GM18951 (cell line): ENCODE results near the gene EPHA5.

Source experiments
- POLR2A ChIP-seq: IDR thresholded peaks from 4 replicates; pipeline ENCODE4 v1.6.1; 2011; ENCODE audit warnings: mild to moderate bottlenecking; ENCODE audit not compliant: insufficient read length, insufficient read depth; ENCODE audit errors: extremely low read depth
- in situ Hi-C: fragments of 300-500 bp; cut with MboI; formaldehyde crosslinking; loops from one replicate; pipeline ENCODE4 v1.12.0; 2022; ENCODE audit warnings: low sequenced_read_pairs, mixed read lengths, inconsistent platforms; ENCODE audit not compliant: unreplicated experiment

Gene EPHA5

DNA sequence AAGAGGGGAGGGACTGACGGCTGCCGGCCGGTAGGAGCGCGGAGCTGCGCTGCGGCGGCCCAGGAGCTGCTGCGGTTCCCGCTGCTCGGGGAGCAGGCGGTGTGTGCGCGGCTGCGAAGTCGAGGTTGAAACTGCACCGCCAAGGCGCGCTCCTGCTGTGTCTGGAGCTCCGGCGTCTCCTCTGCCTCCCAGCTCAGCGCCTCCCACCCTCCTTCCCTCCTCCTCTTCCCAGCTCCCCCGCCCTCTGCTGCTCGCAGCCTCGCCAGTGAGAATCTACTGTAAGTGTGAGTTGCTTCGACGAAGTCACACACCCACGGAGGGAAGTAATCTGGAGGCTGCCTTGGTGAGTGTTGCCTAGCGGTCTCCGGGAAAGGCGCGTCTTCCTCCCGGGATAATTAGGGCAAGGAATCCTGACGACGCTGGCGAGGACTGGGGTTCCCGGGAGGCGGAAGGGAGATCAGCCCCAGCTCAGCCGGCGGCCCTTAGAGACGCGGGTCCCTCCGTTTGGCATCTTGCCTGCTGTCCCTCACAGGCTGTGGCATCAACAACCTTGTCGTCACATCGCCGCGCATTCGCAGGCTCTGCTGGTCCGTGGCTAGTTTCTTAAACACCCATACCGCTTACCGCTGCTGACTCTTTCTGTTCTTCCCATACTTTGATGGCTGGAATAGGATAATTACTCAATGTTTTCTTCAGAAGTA, at the start of gene EPHA5:
EPHA5 (minus strand) TSS at position 159 of the 701 bp plus-strand sequence. CDS start 747 bp downstream, outside the sequence.
- in situ Hi-C loops = no loop called here
- TF ChIP-seq POLR2A = no peak

DNA sequence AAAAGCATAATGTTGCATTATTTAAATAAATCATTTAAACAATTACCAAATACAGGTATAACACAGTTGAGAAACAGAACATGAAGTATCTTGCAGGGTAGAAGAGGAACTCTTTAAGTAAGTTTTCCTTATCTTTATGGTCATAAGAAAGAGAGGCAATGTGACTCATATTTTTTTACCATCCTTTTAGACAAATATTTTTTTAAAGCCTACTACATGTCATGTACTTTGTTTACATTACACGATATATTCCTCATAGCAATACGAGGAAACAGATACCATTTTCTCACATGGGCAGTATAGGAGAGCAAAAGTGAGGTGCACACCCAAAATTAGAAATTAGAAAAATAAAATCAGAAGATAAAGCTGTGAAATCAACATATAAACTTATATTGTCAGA, 49.3 kb upstream of the EPHA5 start:
- in situ Hi-C loops = no loop called here

DNA sequence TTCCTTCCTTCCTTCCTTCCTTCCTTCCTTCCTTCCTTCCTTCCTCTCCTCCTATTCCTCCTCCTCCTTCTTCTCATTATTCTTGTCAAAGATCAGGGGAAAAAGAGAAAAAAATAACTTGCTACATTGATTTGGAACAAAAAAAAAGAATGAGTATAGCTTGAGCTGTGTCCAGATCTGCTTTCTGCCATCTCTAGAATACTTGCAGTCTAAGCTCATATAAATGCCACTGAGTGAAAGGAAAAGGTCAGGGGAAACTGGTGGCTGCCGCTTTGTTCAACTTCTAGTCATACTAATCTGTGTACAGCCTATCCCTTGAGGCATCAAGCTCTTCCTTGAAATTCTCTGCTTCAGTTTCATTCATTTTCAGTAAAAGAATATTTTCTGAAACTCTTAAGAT, 28.3 kb upstream of the EPHA5 start:
- in situ Hi-C loops = no loop called here
- TF ChIP-seq POLR2A = no peak

More for the DNA sequence above, 49.3 kb upstream of the EPHA5 start:
- TF ChIP-seq POLR2A = no peak

DNA sequence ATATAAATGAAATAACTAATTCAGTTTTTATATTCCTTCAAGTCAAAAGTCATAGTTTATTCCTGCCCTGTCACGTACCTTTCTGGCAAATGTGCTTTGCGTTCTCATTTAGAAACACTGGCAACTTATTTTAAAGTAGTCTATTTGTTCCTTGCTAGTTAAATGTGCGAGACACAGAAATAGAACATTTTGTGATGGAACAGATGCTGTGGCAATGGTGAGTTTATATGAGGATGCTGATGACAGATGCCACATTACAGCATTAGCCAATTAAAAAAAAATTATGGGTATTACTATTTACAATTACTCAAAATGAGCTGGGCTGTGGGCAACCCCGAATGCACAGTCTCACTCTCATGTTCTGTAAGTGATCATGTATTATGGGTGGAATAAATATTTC, 26.1 kb upstream of the EPHA5 start:
- no peak for TF ChIP-seq POLR2A
- in situ Hi-C loops = no loop called here

DNA sequence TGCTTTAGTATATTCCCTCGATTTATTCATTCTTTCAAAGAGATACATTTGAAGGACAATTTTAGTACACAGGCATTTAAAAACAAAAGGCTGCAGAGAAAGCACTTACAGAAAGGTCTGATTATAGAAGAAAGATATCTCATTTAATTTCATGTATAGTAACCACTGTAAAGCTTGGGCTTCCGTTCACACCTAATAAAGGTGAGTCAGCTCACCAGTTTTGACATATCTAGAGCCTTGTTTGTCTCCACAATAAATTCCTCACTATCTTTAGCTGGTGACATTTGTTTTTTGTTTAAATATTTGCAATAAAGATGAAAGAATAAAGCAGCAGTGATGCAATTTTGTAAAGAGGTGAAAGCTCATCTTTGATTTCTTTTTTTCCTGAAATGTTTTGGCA, 1.1 kb upstream of the EPHA5 start:
- no peak for TF ChIP-seq POLR2A
- in situ Hi-C loops = no loop called here

DNA sequence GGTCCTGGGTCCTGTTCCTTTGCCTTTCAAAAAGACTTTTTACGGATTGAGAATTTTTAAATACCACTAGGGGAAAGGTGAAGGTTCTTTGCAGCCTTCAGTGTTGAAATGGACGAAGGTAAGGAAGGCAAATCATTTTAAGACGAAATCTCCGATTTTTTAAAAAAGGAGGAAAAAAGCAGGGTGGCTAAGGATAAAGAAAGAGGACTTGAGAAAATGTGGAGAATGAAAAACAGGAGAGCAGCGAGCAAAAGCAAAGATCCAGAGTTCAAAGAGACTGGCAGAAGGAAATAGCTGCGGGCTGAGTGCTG, 314 bp downstream of the EPHA5 start:
- no peak for TF ChIP-seq POLR2A

DNA sequence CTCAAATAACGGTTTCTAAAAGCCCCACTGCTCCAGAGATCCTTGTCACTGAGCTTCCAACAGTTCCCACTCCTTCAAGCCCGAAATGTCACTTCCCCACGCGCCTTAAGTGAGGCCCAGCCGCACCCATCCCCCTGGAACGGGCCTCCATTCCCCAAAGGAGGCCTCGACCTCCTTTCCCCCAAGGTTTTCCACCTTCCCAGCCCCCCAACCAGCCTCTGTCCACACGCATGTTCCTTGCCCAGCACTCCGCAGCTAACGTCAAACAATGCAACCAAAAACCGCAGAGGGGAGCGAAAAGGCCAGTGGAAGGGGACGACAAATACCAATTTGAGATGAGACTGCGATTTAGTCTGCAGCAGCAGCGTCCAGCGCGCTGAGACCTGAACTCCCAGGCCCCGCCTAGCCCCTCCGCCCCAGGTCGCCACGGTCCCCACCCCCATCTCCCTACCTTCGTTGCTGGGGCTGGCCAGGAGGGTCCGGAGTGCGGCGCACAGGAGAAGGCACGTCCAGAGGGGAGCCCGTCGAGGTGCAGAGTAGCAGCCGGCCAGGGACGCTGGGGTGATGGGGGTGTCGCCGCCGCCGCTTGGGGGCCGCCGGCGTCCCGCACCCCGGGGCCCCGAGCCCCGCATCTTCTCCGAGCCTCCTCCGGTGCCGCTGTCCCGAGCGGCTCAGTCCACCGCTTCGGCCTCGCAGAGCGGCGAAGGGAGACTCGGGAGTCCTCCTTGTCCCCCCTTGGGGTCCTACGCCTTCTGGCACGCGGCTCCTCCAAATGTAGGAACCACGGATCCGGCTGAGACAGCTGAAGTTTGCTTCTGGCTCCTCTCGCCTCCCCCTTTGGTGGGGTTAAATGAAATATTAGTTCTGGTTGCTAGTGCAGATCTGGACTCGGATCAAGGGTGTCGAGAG, 924 bp downstream of the EPHA5 start:
- no peak for TF ChIP-seq POLR2A
- in situ Hi-C loops = no loop called here

More for the DNA sequence above, 314 bp downstream of the EPHA5 start:
- in situ Hi-C loops = no loop called here

DNA sequence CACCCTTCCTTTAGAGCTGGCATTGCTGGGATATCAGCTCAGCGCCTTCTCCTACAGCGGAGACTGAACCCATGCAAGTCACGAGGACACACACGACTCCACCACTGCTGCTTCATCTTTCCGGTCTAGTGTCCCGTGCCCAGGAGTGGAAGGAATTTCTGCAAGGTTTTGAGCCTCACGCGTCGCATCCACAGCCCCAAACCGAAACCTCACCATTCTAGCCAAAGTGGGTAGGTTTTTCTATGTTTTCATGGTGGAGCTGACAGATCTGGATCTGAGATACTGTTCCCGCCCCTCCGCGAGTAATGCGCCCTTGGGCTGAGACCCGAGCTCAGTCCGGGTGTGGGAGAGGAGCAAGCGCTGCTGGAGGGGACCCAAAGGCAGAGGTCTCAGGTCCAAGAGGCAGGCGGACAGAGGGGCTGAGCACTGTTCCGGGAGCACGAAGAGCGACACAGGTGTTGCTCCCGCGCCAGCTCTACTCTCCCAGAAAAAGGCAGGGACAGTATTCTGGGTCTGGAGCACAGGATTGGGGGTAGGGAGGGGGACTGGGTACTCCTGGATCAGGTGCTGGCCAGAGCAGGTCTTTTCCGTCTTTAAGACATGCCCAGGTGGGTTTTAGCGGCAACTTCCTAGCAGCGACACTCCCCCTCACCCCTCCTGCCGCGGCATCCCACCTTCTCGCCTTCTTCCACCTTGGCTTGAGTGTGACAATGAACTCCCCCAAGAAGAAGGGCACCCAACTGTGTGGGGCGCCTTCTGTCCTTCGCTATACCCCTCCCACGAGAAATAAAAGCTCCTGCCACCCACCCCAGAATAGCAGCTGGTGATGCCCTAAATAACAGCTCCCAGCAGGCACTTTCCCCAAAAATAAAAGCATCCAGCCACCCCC, 1.8 kb downstream of the EPHA5 start:
- no peak for TF ChIP-seq POLR2A
- in situ Hi-C loops = no loop called here

DNA sequence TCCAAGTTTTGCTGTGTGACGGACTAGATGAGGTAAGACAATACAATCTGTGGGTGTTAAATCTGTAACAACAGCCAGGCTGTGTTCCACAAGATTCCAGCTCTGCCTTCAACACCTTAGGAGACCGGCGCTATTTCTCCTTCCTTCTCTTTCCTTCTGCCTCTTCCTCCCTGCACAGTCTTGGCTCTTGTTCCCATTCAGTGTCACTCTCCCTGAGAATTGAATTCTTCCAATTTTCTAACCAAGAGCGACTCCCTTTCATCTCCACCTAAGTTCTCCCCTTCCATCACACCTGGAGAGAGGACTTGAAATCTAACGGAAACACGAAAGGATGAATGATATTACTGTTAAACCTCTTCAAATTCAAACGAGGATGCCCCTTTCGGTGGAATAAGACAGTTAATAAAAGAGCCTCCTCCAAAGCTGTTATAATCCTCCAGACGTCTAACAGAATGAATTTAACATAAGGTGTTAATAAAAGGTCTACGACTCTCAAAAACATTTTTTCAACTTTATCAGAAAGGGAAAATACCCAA, 2.7 kb downstream of the EPHA5 start:
- in situ Hi-C loops = no loop called here
- no peak for TF ChIP-seq POLR2A

DNA sequence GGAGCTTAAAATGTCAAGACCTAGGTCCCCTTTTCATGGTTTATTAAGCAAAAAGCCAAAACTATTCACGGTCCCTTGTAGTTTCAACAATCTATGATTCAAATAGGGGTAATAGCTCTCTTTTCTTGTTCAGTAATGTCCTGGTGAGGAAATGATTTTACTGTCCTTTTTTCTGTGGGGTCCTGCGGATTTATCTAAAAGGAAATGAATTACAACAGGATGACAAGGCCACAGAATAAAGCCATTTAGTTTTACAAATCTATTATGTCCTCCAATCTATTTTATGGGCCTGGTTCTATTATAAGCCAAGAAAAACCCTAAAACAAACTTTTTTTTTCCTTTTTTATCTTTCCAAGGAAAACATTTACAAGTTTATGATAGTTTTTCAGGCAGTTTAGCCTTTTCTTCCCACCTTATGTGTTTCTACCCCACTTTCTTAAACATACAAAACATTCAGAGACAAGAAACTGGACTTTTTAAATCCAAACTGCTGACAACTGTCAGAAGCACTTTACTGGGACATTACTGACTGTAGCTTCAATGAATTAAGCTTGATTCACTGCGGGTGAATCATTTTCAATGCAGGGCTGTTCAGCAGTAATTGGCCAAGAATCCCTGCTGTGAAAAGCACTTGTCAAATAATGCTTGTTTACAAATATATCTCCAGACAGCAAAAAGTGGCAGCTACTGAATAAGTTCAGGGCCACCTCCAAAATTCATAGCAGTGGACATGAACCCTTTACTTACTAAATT, 4.3 kb downstream of the EPHA5 start:
- in situ Hi-C loops = no loop called here

DNA sequence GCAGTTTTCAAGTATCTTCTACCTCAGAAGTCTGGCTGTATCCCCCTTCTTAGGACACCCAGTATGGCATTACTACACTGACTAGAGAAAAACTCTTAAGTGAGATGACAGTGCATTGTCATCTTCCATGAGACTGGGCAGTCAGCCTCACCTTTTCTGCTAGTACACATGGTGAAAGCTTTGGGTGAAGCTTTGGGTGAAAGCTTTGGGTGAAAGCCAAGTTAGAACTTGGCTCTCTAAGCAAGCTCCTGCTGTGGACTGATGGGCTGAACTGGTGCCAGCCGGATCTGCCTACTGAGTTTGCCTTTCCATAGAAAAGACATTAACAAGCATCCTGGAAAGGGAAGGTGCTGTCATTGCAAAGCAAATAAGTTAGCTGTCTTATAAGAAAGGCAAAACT, 8.8 kb downstream of the EPHA5 start:
- TF ChIP-seq POLR2A = no peak
- in situ Hi-C loops = no loop called here

More for the DNA sequence above, 4.3 kb downstream of the EPHA5 start:
- no peak for TF ChIP-seq POLR2A

DNA sequence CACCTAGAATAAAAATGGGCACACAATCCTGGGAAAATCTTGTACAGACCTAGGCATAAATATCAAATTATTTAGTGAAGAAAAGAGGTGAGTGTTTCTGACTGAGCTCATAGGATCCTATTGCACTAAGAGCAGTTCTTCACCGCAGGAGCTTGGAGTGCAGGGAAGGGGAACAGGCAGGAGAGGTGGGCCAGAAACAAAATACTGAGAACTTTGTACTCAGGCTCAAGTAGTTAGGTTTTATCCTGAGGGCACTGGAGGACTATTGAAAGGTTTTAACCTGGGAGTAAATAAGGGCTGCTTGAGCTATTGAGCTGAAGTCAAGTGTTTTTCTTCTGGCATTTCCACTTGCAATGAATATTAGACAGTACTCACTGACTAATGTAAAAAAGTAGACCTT, 12.2 kb downstream of the EPHA5 start:
- TF ChIP-seq POLR2A = no peak
- in situ Hi-C loops = no loop called here
